BJ (cell line): ENCODE measurements around the gene OVOL1. TPM values are rescaled to one million over a fixed set of nuclear protein-coding genes. Genes with fewer than 3 reads are reported as not detected.

Source experiments
- CTCF ChIA-PET: fragments of 350-600 bp; formaldehyde crosslinking; extraction: SDS; loops from one replicate; lab custom pipeline; 2021; ENCODE audit warnings: antibody characterized with exemption, inconsistent platforms; lab: Yijun Ruan, JAX
- POLR2A ChIA-PET: fragments of 300-600 bp; sonication (Branson Sonifier 250); formaldehyde crosslinking; extraction: SDS; loops from one replicate; lab custom pipeline; 2021; ENCODE audit warnings: antibody characterized with exemption; lab: Charles Lee
- DNase-seq: peaks from one replicate; pipeline ENCODE4 v3.0.0-alpha.2; 2011; ENCODE audit warnings: low read depth
- H3K27me3 ChIP-seq: 2 replicates; pipeline ENCODE4 v1.6.0; 2011; ENCODE audit warnings: low read length; ENCODE audit not compliant: control insufficient read depth, insufficient read depth
- H3K36me3 ChIP-seq: 2 replicates; pipeline ENCODE4 v1.5.1; 2011; ENCODE audit warnings: low read length; ENCODE audit not compliant: control insufficient read depth, insufficient read depth
- H3K4me3 ChIP-seq: 2 replicates; pipeline ENCODE4 v1.5.1; 2011; ENCODE audit warnings: low read depth, mild to moderate bottlenecking, control low read depth, low read length
- polyA plus RNA-seq: library from polyadenylated mRNA; depleted of rRNA; stranded (reverse); fragments of >200 nt; gene quantifications from 2 replicates; pipeline ENCODE4 v1.2.3, GENCODE V29; 2011
- TF ChIP-seq, protein P1 (sequence below): IDR thresholded peaks from 2 replicates; pipeline ENCODE4 v1.5.1; 2011; ENCODE audit warnings: low read depth, mild to moderate bottlenecking, control low read depth, inconsistent platforms, low read length, moderate library complexity; ENCODE audit not compliant: insufficient read depth

Gene OVOL1
- polyA plus RNA-seq, 1 experiment, result not detected

DNA sequence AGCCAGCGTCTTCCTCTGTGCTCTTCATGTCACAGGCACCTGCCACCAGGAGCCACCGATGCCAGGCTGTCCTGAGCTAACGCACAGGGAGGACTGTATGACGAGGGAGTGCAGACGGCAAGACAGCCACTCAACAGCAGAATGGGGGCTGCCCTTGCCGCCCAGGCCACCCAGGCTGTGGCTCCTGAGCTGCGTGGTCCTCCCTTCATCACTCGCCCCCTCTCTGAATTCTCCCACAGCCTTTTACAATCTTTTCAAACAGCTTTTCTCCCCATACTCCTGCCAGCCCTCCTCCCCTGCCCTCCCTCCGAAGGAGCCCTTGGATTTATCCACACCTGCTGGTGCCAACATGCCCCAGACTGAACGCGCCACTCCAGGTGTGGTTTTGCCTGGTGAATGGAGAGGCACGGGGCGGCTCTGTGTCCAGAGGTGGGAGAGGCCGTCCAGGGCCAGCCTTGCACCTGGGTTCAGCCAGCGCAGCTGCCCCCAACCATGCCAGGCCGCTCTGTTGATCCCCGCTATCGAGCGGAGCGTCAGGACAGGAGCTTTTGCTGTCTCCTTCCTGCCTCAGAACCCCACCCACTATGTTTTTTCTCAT, 22.0 kb downstream of the OVOL1 start:
- CTCF ChIA-PET, result interaction anchor here (2.2 to 3.2 kb wide), 2 partner anchors 9 to 29 kb away, joined by 8 to 15 read pairs; no protein-coding TSS in a partner anchor
- POLR2A ChIA-PET, result no interaction called here

DNA sequence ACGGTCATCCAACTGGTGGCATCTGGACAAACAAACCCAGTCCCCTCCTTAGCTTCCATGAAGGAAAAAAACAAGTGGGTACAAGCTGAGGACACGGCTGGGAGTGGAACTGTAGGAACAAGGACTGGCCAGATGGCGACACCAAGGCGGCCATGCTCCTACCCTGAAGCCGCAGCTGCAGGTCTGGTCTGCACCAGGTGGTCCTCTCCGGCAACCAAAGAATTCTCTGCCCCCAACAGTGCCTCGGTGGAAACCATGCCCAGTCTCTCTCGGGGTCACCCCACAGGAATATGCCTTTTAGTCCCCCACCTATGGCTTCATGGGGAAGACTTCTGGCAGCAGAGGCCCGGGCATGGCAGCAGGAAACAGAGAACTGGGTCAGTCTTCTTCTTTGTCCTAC, 22.6 kb downstream of the OVOL1 start:
- POLR2A ChIA-PET, result no interaction called here
- CTCF ChIA-PET, result interaction anchor here (1.0 to 3.2 kb wide), 3 partner anchors 9 to 30 kb away, joined by 3 to 15 read pairs (median 8); no protein-coding TSS in a partner anchor
- TF ChIP-seq, protein P1, sequence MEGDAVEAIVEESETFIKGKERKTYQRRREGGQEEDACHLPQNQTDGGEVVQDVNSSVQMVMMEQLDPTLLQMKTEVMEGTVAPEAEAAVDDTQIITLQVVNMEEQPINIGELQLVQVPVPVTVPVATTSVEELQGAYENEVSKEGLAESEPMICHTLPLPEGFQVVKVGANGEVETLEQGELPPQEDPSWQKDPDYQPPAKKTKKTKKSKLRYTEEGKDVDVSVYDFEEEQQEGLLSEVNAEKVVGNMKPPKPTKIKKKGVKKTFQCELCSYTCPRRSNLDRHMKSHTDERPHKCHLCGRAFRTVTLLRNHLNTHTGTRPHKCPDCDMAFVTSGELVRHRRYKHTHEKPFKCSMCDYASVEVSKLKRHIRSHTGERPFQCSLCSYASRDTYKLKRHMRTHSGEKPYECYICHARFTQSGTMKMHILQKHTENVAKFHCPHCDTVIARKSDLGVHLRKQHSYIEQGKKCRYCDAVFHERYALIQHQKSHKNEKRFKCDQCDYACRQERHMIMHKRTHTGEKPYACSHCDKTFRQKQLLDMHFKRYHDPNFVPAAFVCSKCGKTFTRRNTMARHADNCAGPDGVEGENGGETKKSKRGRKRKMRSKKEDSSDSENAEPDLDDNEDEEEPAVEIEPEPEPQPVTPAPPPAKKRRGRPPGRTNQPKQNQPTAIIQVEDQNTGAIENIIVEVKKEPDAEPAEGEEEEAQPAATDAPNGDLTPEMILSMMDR, result no peak
- Histone ChIP-seq H3K36me3 (no peaks in the 10 kb centered on the region), H3K27me3 (peaks cover 5% of the 10 kb centered on the region; the same call in 1 of the 2 replicates), H3K4me3 (no peak overlapping the region)
- no peak for DNase-seq

More for the DNA sequence above, 22.0 kb downstream of the OVOL1 start:
- TF ChIP-seq, protein P1, result no peak
- Histone ChIP-seq H3K4me3 (no peak overlapping the region), H3K36me3 (no peaks in the 10 kb centered on the region), H3K27me3 (peaks cover 9% of the 10 kb centered on the region)
- no peak for DNase-seq

- Histone ChIP-seq H3K36me3 (no peaks in the 10 kb centered on the region), H3K4me3 (no peak overlapping the region), H3K27me3 (peaks cover 5% of the 10 kb centered on the region; the same call in 1 of the 2 replicates)
- TF ChIP-seq, protein P1, result no peak
- DNase-seq, result no peak
- ChIA-PET POLR2A (no interaction called here), CTCF (interaction anchor here (1.0 to 2.2 kb wide), 2 partner anchors 10 to 30 kb away, joined by 3 to 8 read pairs; no protein-coding TSS in a partner anchor)
These were observed 23.4 kb downstream of the OVOL1 start for GRCh38 chr11:65810046-65810868.

DNA sequence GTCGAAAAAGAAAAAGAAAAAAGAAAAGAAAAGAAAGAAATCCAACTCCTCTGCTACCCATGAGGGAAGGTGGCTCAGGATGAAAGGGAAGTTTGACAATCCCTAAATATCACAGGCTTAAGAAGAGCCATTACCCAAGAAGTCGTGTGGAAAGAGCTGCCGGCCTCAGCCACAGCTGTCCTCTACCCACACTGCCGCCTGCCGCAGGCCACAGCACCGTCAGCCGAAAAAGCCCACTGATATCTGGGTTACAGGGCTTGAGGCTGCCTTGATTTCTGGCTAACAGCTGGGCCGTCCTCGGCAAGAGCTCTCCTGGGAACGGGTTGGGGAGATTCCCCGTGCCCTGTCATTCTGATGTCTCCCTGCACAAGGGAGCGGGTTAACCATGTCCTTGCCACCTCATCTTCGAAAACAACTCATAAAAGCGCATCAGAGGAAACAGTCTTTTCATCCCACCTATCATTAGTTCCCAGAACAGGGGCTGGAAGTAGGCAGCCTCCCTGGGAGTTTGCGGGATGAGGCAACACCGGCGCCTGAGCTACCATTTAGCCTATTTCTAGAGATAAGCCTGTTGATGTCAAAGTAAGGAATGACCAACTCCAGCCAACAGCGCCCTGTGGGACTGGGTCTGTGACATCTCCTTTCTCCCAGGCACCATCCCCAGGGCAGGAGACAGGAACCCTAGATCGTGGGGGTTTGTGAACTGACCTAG, 25.1 kb downstream of the OVOL1 start:
- no peaks in the 10 kb centered on the region for H3K36me3 ChIP-seq
- no peak for DNase-seq
- CTCF ChIA-PET, result interaction anchor here (0.7 to 2.1 kb wide), 4 partner anchors 32 to 106 kb away, joined by 3 to 14 read pairs (median 3); partner anchors contain the start of genes AP5B1 and RNASEH2C

More for the DNA sequence above, 25.1 kb downstream of the OVOL1 start:
- POLR2A ChIA-PET, result no interaction called here
- H3K4me3 ChIP-seq, result no peak overlapping the region
- TF ChIP-seq, protein P1, result no peak
- peaks cover 5% of the 10 kb centered on the region; the same call in 1 of the 2 replicates for H3K27me3 ChIP-seq
